K562 (cell line): Measurements from ENCODE around the gene EEF2K. TPM values are rescaled to one million over a fixed set of nuclear protein-coding genes. Genes with fewer than 3 reads are reported as not detected.
A peak's percentile ranks its signal among the peaks of the same experiment; 100 is the strongest.

Source experiments
- AFF4 ChIP-seq: sonication (generic); formaldehyde crosslinking; IDR thresholded peaks from 2 replicates; pipeline ENCODE4 v1.8.0; 2023; ENCODE audit warnings: mild to moderate bottlenecking, missing genetic modification reagents
- ATF1 ChIP-seq, 2 experiments: fragments of 450-650 bp in 1 of 2; IDR thresholded peaks; 2 replicates each; pipeline ENCODE4 v1.6.1; 2016; ENCODE audit warnings: missing compliant biosample characterization in 1 of 2, missing genetic modification characterization in 1 of 2
- CC2D1A ChIP-seq: fragments of 450-650 bp; IDR thresholded peaks from 2 replicates; pipeline ENCODE4 v1.6.1; 2017; ENCODE audit warnings: mild to moderate bottlenecking
- CREBBP ChIP-seq: IDR thresholded peaks from one replicate; pipeline ENCODE4 v1.6.1; 2012; ENCODE audit warnings: low read depth, mild to moderate bottlenecking, control low read depth, inconsistent platforms, low read length
- ELF4 ChIP-seq: fragments of 450-650 bp; formaldehyde crosslinking; IDR thresholded peaks from 2 replicates; pipeline ENCODE4 v1.4.0; 2022; ENCODE audit warnings: missing genetic modification characterization
- ESRRA ChIP-seq: fragments of 450-650 bp; IDR thresholded peaks from 2 replicates; pipeline ENCODE4 v1.6.1; 2014; ENCODE audit warnings: low read depth, mild to moderate bottlenecking, moderate library complexity, borderline replicate concordance
- ESRRB ChIP-seq: fragments of 250-450 bp; sonication (Bioruptor Pico); IDR thresholded peaks from 2 replicates; pipeline ENCODE4 v1.5.0; 2020; ENCODE audit warnings: mild to moderate bottlenecking, moderate library complexity, borderline replicate concordance
- FOSL1 ChIP-seq: fragments of 200-800 bp; sonication (Bioruptor generic); conservative IDR thresholded peaks from 2 replicates; pipeline ENCODE4 v1.6.1; 2016; ENCODE audit warnings: missing genetic modification characterization, missing compliant biosample characterization
- HDAC2 ChIP-seq: fragments of 450-650 bp; IDR thresholded peaks from 2 replicates; pipeline ENCODE4 v1.6.1; 2016; ENCODE audit warnings: mild to moderate bottlenecking
- HMBOX1 ChIP-seq: sonication (generic); IDR thresholded peaks from 2 replicates; pipeline ENCODE4 v1.6.1; 2016
- KAT7 ChIP-seq: sonication (generic); formaldehyde crosslinking; IDR thresholded peaks from 2 replicates; pipeline ENCODE4 v1.8.0; 2022; ENCODE audit warnings: missing genetic modification reagents, mild to moderate bottlenecking, borderline replicate concordance
- MAFF ChIP-seq: IDR thresholded peaks from 2 replicates; pipeline ENCODE4 v1.6.1; 2012; ENCODE audit warnings: low read length, improper control_type of control experiment
- MAZ ChIP-seq, 2 experiments: fragments of 450-650 bp in 1 of 2; sonication (generic) in 1 of 2; formaldehyde crosslinking; IDR thresholded peaks in 1 of 2; conservative IDR thresholded peaks in 1 of 2; 2 replicates each; pipeline versions ENCODE4 v1.4.0 to v1.5.0; 2020; ENCODE audit warnings: mild to moderate bottlenecking in 1 of 2, missing genetic modification reagents in 1 of 2
- MEF2A ChIP-seq: IDR thresholded peaks from 2 replicates; pipeline ENCODE4 v1.6.1; 2011; ENCODE audit warnings: low read depth, mild to moderate bottlenecking, low read length, moderate library complexity; ENCODE audit not compliant: control insufficient read depth
- NKRF ChIP-seq: fragments of 450-650 bp; IDR thresholded peaks from 2 replicates; pipeline ENCODE4 v1.6.1; 2016; ENCODE audit warnings: borderline replicate concordance
- PTRF ChIP-seq: fragments of 450-650 bp; IDR thresholded peaks from 2 replicates; pipeline ENCODE4 v1.6.1; 2016; ENCODE audit warnings: mild to moderate bottlenecking, missing genetic modification characterization, missing compliant biosample characterization
- SMARCA4 ChIP-seq: fragments of 450-650 bp; IDR thresholded peaks from 2 replicates; pipeline ENCODE4 v1.6.1; 2016
- ZNF77 ChIP-seq: fragments of 250-450 bp; sonication (Bioruptor Pico); IDR thresholded peaks from 2 replicates; pipeline ENCODE4 v1.5.0; 2020
- polyA plus RNA-seq, 8 experiments: library from polyadenylated mRNA; depleted of rRNA in 4 of 8; stranded (reverse) in 5 of 8; unstranded in 3 of 8; fragments of >200 nt; fragmentation: Nextera tagmentation in 2 of 8; fragmentation: Illumina TruSeq in 1 of 8; extraction: Ambion mirVana in 2 of 8; extraction: Trizol in 1 of 8; gene quantifications; 2 replicates each; pipeline versions ENCODE4 v1.2.1 to v1.2.3, GENCODE V29; 2011 to 2014; ENCODE audit warnings: inconsistent platforms in 1 of 8, missing spikeins in 1 of 8
- total RNA-seq, 7 experiments: library from RNA; depleted of rRNA in 6 of 7; stranded (reverse); fragments of >200 nt in 6 of 7; fragmentation: Illumina TruSeq in 2 of 7; extraction: Trizol in 2 of 7; gene quantifications; 2 replicates each; pipeline versions ENCODE4 v1.2.1 to v1.2.3, GENCODE V29; 2011 to 2021; ENCODE audit warnings: low replicate concordance in 1 of 7
- TF ChIP-seq, protein P1 (sequence below): fragments of 450-650 bp; IDR thresholded peaks from 2 replicates; pipeline ENCODE4 v1.6.1; 2016; ENCODE audit warnings: mild to moderate bottlenecking

The EEF2K gene
- total and polyA plus RNA-seq, 9 of the 15 experiments (the other 6 are each of a cell fraction or from before 2014, with no cell fraction given): 3.0 to 35.2 (median 12.2) TPM

GRCh38 chr16:22297114-22297870, 91.2 kb downstream of the EEF2K start, which contains the start of gene POLR3E (continued):
- peak; percentile 94 for TF ChIP-seq AFF4 (CRISPR knock-in tag)
- TF ChIP-seq CC2D1A: no peak; the same call in 1 of the 2 replicates
- TF ChIP-seq ZNF77 (CRISPR knock-in tag): no peak
- TF ChIP-seq HMBOX1: no peak; the same call in none of the 2 replicates
- no peak for TF ChIP-seq PTRF (tag)
- TF ChIP-seq FOSL1 (tag): peak; percentile 46
- no peak for TF ChIP-seq SMARCA4
- TF ChIP-seq ELF4: 0 out of 2 replicates have a peak, but pooled peaks have one; percentile 9
- TF ChIP-seq MAZ (CRISPR knock-in tag; conservative IDR thresholded peaks at IDR 0.05 in 1 of 2, IDR thresholded peaks at IDR 0.05 in 1 of 2): peak; percentile 92 to 99
- TF ChIP-seq CREBBP: no peak
- 0 out of 2 replicates have a peak, but pooled peaks have one; percentile 14 for TF ChIP-seq HDAC2
- TF ChIP-seq KAT7 (CRISPR knock-in tag): peak; percentile 99; the same call in 1 of the 2 replicates
- no peak for TF ChIP-seq MEF2A
- TF ChIP-seq MAFF: no peak
- no peak for TF ChIP-seq ESRRB (CRISPR knock-in tag)
- TF ChIP-seq NKRF: peak; percentile 97
- 0 out of 2 replicates have a peak, but pooled peaks have one; percentile 10 for TF ChIP-seq ATF1 (CRISPR knock-in tag; IDR thresholded peaks at IDR 0.05)
- TF ChIP-seq ATF1 (tag; IDR thresholded peaks at IDR 0.05): peak; percentile 75
- TF ChIP-seq, protein P1, sequence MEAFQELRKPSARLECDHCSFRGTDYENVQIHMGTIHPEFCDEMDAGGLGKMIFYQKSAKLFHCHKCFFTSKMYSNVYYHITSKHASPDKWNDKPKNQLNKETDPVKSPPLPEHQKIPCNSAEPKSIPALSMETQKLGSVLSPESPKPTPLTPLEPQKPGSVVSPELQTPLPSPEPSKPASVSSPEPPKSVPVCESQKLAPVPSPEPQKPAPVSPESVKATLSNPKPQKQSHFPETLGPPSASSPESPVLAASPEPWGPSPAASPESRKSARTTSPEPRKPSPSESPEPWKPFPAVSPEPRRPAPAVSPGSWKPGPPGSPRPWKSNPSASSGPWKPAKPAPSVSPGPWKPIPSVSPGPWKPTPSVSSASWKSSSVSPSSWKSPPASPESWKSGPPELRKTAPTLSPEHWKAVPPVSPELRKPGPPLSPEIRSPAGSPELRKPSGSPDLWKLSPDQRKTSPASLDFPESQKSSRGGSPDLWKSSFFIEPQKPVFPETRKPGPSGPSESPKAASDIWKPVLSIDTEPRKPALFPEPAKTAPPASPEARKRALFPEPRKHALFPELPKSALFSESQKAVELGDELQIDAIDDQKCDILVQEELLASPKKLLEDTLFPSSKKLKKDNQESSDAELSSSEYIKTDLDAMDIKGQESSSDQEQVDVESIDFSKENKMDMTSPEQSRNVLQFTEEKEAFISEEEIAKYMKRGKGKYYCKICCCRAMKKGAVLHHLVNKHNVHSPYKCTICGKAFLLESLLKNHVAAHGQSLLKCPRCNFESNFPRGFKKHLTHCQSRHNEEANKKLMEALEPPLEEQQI: peak; percentile 71; the same call in 1 of the 2 replicates
- peak; percentile 78; the same call in 1 of the 2 replicates for TF ChIP-seq ESRRA
